HL-60 (cell line): ENCODE data around the gene PNMA1.

Experiments
- DNase-seq, 2 experiments: peaks; one replicate each; pipeline ENCODE4 v3.0.0-alpha.2; 2010 to 2020; ENCODE audit warnings: low read depth in 1 of 2, low spot score in 1 of 2
- H3K27ac ChIP-seq: fragments of 250-450 bp; sonication (Bioruptor Pico); replicated peaks from 2 replicates; pipeline ENCODE4 v1.5.1; 2020; ENCODE audit warnings: mild to moderate bottlenecking, moderate library complexity
- H3K27me3 ChIP-seq: fragments of 250-450 bp; sonication (Bioruptor Pico); 2 replicates; pipeline ENCODE4 v1.5.1; 2021; ENCODE audit warnings: mild to moderate bottlenecking, moderate library complexity; ENCODE audit not compliant: insufficient read depth, poor library complexity, severe bottlenecking
- H3K4me3 ChIP-seq: replicated peaks from 2 replicates; pipeline ENCODE4 v1.5.1; 2011; ENCODE audit warnings: mild to moderate bottlenecking, control low read depth, low read length; ENCODE audit not compliant: insufficient read depth
- CTCF ChIP-seq: IDR thresholded peaks from one replicate; pipeline ENCODE4 v1.5.1; 2011; ENCODE audit warnings: low read length, control low read depth, inconsistent platforms; ENCODE audit not compliant: insufficient read depth
- GABPA ChIP-seq: IDR thresholded peaks from 2 replicates; pipeline ENCODE4 v1.6.1; 2012; ENCODE audit warnings: low read depth
- POLR2AphosphoS5 ChIP-seq: IDR thresholded peaks from 2 replicates; pipeline ENCODE4 v1.6.1; 2012; ENCODE audit warnings: low read depth
- SPI1 ChIP-seq: IDR thresholded peaks from 2 replicates; pipeline ENCODE4 v1.6.1; 2012; ENCODE audit warnings: low read depth, mild to moderate bottlenecking, borderline replicate concordance
- TF ChIP-seq, protein P1 (sequence below): IDR thresholded peaks from 2 replicates; pipeline ENCODE4 v1.6.1; 2012; ENCODE audit warnings: low read depth; ENCODE audit not compliant: insufficient replicate concordance

PNMA1 gene

DNA sequence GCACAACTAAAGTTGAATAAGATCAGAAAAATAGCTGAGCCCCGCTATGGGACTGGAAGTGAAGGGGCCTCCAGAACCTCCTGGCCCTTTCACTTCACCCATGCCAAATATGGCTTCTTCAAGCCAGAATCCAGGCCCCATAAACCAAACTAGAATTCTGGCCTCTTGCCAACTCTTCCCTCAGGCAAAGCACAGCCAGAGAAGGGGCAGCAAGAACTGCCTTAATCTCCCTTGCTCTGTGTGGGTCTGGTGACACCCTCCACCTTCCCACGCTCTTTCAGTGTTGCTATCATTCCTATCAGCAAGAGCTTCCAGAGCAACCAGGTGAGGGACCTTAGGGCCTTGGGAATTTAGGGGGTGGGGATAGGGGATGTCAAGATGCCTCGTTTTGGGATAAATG lies 3.1 kb upstream of the PNMA1 start:
- no peak for DNase-seq
- TF ChIP-seq SPI1 (no peak), POLR2AphosphoS5 (no peak)
- TF ChIP-seq, protein P1, sequence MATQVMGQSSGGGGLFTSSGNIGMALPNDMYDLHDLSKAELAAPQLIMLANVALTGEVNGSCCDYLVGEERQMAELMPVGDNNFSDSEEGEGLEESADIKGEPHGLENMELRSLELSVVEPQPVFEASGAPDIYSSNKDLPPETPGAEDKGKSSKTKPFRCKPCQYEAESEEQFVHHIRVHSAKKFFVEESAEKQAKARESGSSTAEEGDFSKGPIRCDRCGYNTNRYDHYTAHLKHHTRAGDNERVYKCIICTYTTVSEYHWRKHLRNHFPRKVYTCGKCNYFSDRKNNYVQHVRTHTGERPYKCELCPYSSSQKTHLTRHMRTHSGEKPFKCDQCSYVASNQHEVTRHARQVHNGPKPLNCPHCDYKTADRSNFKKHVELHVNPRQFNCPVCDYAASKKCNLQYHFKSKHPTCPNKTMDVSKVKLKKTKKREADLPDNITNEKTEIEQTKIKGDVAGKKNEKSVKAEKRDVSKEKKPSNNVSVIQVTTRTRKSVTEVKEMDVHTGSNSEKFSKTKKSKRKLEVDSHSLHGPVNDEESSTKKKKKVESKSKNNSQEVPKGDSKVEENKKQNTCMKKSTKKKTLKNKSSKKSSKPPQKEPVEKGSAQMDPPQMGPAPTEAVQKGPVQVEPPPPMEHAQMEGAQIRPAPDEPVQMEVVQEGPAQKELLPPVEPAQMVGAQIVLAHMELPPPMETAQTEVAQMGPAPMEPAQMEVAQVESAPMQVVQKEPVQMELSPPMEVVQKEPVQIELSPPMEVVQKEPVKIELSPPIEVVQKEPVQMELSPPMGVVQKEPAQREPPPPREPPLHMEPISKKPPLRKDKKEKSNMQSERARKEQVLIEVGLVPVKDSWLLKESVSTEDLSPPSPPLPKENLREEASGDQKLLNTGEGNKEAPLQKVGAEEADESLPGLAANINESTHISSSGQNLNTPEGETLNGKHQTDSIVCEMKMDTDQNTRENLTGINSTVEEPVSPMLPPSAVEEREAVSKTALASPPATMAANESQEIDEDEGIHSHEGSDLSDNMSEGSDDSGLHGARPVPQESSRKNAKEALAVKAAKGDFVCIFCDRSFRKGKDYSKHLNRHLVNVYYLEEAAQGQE = no peak
- H3K27me3 ChIP-seq = no peaks in the 10 kb centered on the region
- H3K4me3 ChIP-seq = no peak overlapping the region
- H3K27ac ChIP-seq = no peak overlapping the region

- Histone ChIP-seq H3K4me3 (no peak overlapping the region), H3K27ac (no peak overlapping the region), H3K27me3 (no peaks in the 10 kb centered on the region)
- no peak for TF ChIP-seq POLR2AphosphoS5
- TF ChIP-seq, protein P1 = no peak
- TF ChIP-seq GABPA = no peak
- TF ChIP-seq CTCF = no peak
- TF ChIP-seq SPI1 = no peak
- DNase-seq = no peak
These were observed 1.5 kb upstream of the PNMA1 start for GRCh38 chr14:73715707-73716106.

- no peak for TF ChIP-seq CTCF
- TF ChIP-seq GABPA = no peak
- TF ChIP-seq, protein P1 = no peak
- TF ChIP-seq POLR2AphosphoS5 = no peak
- TF ChIP-seq SPI1 = no peak
- H3K27me3 ChIP-seq = no peaks in the 10 kb centered on the region
- no peak overlapping the region for H3K27ac ChIP-seq
- DNase-seq = no peak
- H3K4me3 ChIP-seq = no peak overlapping the region
These were observed 485 bp upstream of the PNMA1 start for GRCh38 chr14:73714656-73715081.
